Dedifferentiated amniotic fluid mesenchymal stem cell (primary cell): ENCODE data around the gene NIPAL3.
A peak's percentile ranks its signal among the peaks of the same experiment; 100 is the strongest.

Source experiments
- DNase-seq: peaks from one replicate; pipeline ENCODE4 v3.0.0-alpha.2; 2016; ENCODE audit errors: extremely low spot score

Gene NIPAL3

DNA sequence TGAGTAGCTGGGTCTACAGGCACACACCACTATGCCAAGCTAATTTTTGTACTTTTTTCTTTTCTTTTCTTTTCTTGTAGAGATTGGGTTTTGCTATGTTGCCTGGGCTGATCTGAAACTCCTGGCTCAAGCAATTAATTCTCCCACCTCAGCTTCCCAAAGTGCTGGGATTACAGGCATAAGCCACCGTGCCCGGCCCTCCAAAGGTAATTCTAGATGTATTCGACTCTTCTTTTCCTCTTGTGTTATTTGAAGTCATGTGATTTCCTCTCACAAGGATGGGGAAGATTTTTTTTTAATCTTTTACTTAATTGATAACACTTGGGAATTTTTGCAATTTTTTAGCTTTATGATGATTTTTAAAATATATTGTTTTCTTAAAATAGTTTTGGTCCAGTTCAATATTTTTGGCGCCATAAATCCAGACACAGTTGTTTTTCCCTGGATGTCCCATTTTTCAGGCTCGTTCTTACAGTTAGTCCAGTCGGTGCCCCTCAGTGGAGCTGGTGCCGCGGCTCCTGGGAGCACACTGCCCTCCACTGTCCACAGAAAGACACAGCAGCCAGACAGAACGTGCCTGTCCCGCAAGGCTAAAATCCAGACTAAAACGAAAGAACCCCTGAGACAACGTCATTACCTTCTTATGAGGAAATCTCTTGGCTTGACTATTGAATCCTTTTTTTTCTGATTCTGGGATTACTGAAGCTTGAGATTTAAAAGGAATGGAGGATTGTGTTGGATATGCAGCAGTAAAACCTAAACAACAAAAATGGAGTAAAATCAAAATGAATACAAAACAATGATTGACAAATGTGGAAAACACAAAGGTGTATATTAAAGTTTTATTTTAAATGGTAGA lies 24.4 kb upstream of the NIPAL3 start:
- DNase-seq: peak; percentile 81

GRCh38 chr1:24391882-24392603 lies 23.6 kb upstream of the NIPAL3 start:
- DNase-seq: peak; percentile 38

DNA sequence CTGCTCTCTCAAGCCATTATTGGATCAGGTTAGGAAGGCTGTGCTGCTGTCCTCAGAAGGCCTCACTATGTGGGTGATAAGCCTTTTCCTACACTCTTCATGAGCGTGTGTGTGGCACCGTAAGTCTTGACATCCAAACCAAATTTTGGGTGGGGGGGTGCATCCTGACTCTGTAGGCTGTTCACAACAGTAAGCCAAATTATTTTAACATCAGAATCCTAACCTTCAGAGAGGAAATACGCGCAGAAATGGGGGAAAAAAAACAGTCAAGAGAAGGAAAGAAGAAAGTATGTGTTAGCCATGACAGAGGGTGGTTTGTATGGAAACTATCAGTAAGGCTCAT lies 23.0 kb upstream of the NIPAL3 start:
- no peak for DNase-seq

DNA sequence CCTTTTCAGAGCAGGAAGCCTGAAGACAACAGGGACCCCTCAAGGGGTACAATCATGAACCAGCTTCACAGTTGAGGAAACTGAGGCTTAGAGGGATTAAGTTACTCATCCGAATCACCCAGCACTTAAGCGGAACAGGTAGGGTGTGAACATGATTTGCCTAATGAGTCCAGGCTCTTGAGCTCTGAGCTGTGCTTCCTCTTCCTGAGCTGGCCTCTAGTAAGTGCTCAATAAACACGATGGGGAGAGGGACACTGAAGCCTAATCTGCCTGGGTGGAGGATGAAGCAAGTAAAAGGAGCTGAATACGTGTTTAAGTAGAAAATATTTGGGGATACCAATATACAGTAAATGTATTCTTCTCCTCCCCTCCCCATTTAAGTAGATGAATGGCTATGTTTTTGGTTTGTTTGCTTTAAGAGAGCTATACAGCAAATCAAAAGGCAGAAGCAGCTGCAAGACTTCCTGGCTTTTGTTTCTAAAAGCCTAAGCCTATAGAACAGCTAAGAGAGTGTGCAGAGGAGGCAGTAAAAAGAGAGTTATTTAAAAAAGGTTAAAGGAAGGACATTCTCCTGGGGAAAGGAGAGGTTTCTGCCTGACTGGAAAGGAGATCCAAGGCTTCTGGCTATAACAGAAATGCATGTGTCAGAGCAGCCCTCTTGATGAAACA lies 22.5 kb upstream of the NIPAL3 start:
- no peak for DNase-seq

DNA sequence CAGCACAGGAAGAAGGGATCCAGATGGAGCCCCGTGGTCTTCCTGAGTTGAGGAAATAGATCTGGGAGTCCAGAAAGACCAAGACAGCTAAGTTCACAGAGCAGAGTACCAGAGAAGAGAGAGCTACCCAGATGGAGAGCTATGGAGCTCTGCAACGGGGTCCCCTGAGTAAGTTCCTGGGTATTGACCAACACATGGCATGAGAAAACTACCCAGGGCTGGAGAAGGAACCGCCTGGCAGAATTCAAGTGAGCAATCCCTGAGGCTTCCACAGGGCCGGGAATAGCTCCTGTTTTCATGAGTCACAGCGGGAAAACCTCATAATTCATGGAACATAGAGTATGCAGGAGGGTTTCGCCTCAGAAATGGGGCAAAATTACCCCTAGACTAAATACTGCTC lies 21.7 kb upstream of the NIPAL3 start:
- DNase-seq: peak; percentile 62

GRCh38 chr1:24400065-24400464 lies 15.5 kb upstream of the NIPAL3 start:
- DNase-seq: no peak

- no peak for DNase-seq
Measured at GRCh38 chr1:24403806-24404205, 11.8 kb upstream of the NIPAL3 start.

DNA sequence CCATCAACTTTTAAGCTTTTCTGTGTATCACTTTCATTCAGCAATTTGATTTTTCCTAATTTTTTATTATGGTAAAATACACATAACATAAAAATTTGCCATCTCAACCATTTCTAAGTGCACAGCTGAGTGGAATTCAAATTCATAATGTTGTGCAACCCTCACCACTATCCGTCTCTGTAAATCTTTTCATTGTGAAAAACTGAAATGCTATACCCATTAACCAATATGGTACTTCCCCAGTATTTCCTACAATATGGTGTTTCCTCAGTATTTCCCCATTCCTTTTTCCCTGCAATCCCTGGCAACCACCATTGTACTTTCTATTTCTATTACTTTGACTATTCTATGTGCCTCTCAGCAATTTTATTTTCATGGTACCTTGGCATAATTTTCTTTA lies 8.8 kb upstream of the NIPAL3 start:
- no peak for DNase-seq

DNA sequence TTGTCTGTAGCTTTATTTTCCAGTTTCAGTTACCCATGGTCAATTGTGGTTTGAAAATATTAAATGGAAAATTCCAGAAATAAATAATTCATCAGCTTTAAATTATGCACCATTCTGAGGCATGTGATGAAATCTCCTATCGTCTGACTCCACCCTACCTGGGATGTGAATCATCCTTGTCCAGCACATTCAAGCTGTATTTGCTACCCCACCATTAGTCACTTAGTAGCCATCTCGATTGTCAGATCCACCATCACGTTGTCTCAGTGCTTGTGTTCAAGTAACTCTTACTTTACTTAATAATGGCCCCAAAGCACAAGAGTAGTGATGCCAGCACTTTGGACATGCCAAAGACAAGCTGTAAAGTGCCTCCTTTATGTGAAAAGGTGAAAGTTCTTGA lies 6.1 kb upstream of the NIPAL3 start:
- peak; percentile 39 for DNase-seq

DNA sequence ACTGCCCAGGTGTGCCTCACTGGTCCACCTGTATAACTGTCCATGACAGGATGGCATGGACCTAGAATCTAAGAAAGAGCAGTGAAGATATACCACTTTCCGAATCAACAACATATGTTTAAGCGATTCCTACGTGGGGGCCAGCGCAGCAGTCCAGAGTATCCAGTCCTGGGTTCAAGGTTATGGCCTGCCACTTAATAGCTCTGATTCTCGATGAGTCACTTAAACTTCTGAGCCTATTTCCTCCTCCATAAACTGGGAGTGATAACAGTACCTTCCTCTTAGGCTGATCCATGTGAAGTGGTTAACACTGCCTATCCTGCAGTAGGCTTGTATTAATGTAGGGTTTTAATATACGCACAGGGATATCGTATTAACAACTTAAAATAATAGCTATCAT lies 4.9 kb upstream of the NIPAL3 start:
- DNase-seq: no peak

DNA sequence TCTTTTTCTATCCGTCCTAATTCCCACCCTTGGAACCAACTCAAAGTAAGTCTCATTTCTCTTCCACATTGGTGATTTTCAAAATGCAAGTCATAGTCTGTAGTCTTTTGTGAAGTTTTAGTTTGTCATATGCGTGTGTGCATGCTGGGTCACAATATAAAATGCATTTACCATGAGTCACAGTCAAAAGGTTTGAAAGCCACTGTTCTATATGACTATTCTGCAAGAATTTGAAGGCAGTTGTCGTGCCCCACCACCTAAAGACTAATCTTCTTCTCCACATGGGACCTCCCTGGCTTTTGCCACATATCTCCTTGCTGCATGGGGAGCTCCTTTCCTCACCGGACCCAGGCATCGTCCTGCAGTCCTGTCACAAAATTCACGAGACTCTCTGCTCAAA lies 3.6 kb upstream of the NIPAL3 start:
- no peak for DNase-seq

DNA sequence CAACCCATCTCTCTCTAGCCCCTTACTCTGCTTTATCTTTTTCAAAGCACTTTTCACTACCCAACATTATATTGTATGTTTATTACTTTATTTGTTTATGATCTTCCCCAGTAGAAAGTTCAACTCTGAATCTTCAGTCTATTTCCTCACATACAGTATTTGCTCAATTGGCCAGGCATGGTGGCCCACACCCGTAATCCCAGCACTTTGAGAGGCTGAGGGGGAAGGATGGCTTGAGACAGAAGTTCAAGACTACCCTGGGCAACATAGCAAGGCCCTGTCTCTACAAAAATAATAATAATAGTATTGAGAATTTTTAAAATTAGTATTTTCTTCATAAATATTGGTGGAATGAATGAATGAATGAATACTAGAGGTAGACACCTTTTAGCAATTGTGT lies 3.2 kb upstream of the NIPAL3 start:
- no peak for DNase-seq

GRCh38 chr1:24413350-24414163 lies 2.0 kb upstream of the NIPAL3 start, which contains the start of gene STPG1:
Gene STPG1 (minus strand): TSS chr1:24413782. CDS start chr1:24401388, 12,394 bp downstream.
- DNase-seq: peak; percentile 83

DNA sequence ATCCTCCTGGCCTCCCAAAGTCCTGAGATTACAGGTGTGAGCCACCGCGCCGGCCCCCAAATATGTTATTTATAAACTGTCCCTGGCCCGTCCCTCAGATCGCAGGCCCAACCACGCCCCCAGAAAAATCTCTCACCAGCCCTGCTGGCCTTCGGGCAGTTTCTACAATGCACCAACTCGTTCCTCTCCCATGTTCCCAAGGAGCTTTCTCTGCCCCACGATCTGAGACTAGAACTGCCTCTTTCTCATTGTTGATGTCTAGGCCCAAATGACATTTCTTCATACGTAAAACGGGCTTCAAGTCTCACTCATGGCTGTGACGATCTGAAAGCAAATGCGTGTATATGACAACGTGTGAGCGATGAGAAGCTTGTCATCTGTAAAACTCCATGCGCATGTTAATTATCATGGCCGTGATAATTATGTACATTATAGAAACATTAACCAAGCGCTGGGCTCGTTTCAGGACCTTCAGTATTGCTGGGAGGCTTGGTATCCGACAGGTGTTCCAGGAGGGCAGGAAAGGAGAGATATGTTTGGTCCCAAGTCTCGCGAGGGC lies 748 bp upstream of the NIPAL3 start:
- DNase-seq: no peak

DNA sequence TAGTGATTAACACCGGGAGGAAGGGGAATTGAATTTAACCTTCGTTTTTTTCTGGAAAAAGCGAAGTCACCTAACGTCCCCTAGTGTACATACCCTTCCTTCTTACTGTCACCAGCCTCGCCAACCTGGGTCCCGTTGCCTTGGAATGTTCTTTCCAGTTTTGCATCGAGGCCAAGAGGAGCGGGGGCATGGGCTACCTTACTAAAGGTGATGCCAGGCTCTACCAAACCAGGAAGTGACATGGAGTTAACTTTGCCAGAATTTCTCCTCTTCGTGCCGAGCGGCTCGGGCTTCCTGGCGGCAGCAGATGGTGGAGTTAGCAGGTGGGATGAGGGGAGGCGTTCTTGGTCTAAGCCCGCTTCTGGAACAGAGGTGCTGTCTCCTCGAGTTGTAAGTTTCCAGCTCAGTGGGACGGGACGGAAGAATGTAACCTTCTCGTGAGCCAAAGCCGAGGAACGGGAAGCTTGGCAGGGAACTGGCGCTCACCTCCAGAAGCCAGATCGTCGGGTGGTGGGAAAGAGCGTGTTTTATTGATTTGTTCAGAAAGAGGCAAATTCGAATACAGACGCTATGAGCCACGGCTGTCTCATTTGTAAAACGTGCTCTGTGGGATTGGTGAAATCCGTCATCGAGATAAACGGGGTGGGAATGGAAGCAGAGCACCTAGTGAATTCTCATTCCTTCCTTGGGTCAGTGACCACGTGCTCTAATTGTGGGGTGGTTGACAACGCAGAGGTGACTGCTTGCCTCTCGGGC lies 486 bp downstream of the NIPAL3 start:
- no peak for DNase-seq

GRCh38 chr1:24416666-24417391 lies 1.2 kb downstream of the NIPAL3 start:
- DNase-seq: peak; percentile 94

- peak; percentile 56 for DNase-seq
Measured at GRCh38 chr1:24417681-24418080, 2.1 kb downstream of the NIPAL3 start.

- no peak for DNase-seq
Measured at GRCh38 chr1:24418898-24419628, 3.5 kb downstream of the NIPAL3 start.

GRCh38 chr1:24420547-24420946 lies 4.9 kb downstream of the NIPAL3 start:
- no peak for DNase-seq
